Uterus (tissue), 2 donors: Measurements from ENCODE around the gene VPS9D1.

Experiments
- POLR2A ChIP-seq, 2 donors: fragments of 450-650 bp; IDR thresholded peaks; one replicate each; pipeline ENCODE4 v1.6.1; 2016; ENCODE audit warnings: antibody characterized with exemption in 2 of 2, mild to moderate bottlenecking in 1 of 2, moderate library complexity in 1 of 2
- TF ChIP-seq, protein P1 (sequence below), 4 experiments: fragments of 200-600 bp in 2 of 4; fragments of 450-650 bp in 2 of 4; sonication (generic) in 2 of 4; IDR thresholded peaks; one replicate each; pipeline ENCODE4 v1.5.1; 2016 to 2019; ENCODE audit warnings: antibody characterized with exemption in 4 of 4, mild to moderate bottlenecking in 2 of 4, moderate library complexity in 1 of 4

DNA sequence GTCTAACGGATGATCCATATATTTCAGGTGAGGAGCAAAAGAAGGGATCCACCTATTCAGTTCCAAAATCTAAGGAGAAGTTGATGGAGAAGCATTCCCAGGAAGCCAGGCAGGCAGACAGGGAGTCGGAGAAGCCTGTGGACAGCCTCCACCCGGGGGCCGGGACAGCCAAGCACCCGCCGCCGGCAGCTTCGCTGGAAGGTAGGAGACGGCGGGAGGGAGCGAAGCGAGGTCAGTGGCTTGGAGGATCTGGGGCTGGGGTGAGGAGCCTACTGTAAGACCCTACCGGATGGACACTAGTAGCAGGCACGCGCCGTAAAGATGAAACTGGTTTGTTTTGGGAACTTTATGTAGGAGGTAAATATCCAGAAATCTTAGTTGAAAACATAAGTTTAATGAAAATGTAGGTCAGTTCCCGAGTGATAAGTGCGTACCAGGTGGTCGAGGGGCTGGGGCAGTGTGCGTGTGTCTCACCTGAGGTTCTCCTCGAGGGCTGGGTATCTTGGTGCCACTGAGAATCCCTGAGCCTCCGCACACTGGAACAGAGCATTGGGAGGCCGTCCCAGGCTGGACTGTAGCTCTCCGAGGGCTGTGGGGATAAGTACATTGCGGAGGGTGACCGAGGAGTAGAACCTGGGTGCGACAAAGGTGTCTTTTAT is 62.3 kb downstream of the VPS9D1 start:
- TF ChIP-seq, protein P1, sequence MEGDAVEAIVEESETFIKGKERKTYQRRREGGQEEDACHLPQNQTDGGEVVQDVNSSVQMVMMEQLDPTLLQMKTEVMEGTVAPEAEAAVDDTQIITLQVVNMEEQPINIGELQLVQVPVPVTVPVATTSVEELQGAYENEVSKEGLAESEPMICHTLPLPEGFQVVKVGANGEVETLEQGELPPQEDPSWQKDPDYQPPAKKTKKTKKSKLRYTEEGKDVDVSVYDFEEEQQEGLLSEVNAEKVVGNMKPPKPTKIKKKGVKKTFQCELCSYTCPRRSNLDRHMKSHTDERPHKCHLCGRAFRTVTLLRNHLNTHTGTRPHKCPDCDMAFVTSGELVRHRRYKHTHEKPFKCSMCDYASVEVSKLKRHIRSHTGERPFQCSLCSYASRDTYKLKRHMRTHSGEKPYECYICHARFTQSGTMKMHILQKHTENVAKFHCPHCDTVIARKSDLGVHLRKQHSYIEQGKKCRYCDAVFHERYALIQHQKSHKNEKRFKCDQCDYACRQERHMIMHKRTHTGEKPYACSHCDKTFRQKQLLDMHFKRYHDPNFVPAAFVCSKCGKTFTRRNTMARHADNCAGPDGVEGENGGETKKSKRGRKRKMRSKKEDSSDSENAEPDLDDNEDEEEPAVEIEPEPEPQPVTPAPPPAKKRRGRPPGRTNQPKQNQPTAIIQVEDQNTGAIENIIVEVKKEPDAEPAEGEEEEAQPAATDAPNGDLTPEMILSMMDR (IDR thresholded peaks at IDR 0.05), result no peak
- no peak for TF ChIP-seq POLR2A (IDR thresholded peaks at IDR 0.05)
